Esophagus muscularis mucosa (tissue), 3 donors: Measurements from ENCODE around the gene DOCK1.

ENCODE experiments used
- CTCF ChIP-seq, 3 experiments: fragments of 200-600 bp in 2 of 3; fragments of 450-650 bp in 1 of 3; sonication (generic) in 2 of 3; IDR thresholded peaks; one replicate each; pipeline ENCODE4 v1.5.1; 2017 to 2019; ENCODE audit warnings: antibody characterized with exemption in 3 of 3, mild to moderate bottlenecking in 2 of 3, moderate library complexity in 1 of 3
- POLR2A ChIP-seq: fragments of 450-650 bp; IDR thresholded peaks from one replicate; pipeline ENCODE4 v1.6.1; 2017; ENCODE audit warnings: antibody characterized with exemption, moderate library complexity, mild to moderate bottlenecking, low read depth

GRCh38 chr10:126924180-126924914 lies 19.1 kb downstream of the DOCK1 start:
- TF ChIP-seq CTCF (IDR thresholded peaks at IDR 0.05) (no peak), POLR2A (no peak)
